ENCODE data around the gene ADAM12. TPM values are rescaled to one million over a fixed set of nuclear protein-coding genes. Genes with fewer than 3 reads are reported as not detected.

ADAM12 gene
- total and polyA plus RNA-seq, 2 of the 13 experiments (the other 11 are each of a cell fraction or from before 2014, with no cell fraction given), result not detected

DNA sequence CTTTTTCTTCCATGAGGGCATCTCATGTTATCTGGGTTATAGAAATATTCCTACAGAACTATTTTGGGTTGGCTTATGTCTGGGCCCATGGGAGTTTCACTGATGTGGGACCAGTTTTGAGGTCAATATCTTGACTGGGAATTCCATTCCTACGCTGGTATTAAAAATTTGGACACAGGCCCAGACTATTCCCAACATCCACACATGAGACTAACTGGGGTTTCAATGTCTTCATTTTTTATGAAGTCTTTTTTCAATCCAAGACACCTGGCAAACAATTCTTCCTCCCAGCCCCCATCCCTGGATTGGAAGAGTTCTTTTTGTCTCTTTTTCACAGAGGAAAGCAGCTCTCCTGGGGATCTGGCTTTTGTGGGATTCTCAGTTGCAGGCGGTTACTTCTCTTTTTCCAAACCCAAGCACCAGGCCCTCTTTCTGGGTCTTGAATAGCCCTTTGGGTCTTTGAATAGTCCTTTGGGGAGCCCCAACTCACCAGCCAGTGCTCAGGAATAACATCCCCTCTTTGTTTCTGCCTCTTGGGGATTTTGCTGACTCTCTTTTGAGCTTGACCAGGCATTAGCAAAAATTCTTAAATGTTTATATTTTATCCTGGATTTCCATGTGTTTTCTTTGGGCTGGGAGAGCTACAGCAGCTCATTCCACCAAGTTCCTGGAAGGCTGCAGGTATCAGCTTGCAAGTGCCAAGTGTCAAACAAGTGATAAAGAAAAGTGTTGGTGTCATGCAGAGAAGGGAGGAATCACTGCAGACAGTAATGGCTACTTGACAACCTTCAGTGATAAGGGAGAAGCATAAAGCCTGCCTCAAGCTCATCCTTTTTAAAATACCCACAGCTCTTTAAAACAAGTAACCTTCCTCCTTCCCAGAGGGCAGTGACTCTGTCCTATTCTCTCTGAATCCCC lies 234.3 kb downstream of the ADAM12 start:
- Histone ChIP-seq H3K27me3 (ENCODE audit: control insufficient read depth in 1 of 2, insufficient read depth in 2 of 2, low read length in 2 of 2) (peaks cover 0 to 6% of the 10 kb centered on the region in 2 experiments; a peak in 2 of 5 replicates), H3K27ac (ENCODE audit: extremely low read length, insufficient read depth, low read length) (no peak overlapping the region), H3K4me1 (ENCODE audit: insufficient read depth, low read length) (0 out of 2 replicates have a peak, but pooled peaks cover 5% of the 10 kb centered on the region), H3K9me3 (ENCODE audit: low read length) (no peaks in the 10 kb centered on the region), H3K79me2 (ENCODE audit: insufficient read depth, low read length) (no peaks in the 10 kb centered on the region), H4K20me1 (ENCODE audit: insufficient read depth, low read length) (no peaks in the 10 kb centered on the region), H3K4me3 (replicated peaks in 1 of 3; ENCODE audit: insufficient read depth in 1 of 3, low read depth in 2 of 3, low read length in 3 of 3) (no peak overlapping the region), H2AFZ (ENCODE audit: low read length) (no peak overlapping the region), H3K36me3 (replicated peaks in 1 of 2; ENCODE audit: control insufficient read depth in 1 of 2, insufficient read depth in 2 of 2, low read length in 2 of 2) (no peaks in the 10 kb centered on the region), H3K9ac (ENCODE audit: insufficient read depth, low read depth, low read length) (no peak overlapping the region), H3K4me2 (ENCODE audit: low read depth, low read length) (no peak overlapping the region)
- WGBS (ENCODE audit: low lambda C conversion rate), result 22% methylated on average over 2 of the region's 2 CpGs
- no peak for FAIRE-seq
- no TSS peak for BruUV-seq (replicated peaks)
- ATAC-seq, result no peak
- in situ Hi-C loops (cut with HindIII; ENCODE audit: extremely low pct_ligation_motif_present, low pct_unique_long_range_greater_than_20kb) (no loop called here), intact Hi-C loops (cut with micrococcal nuclease; ENCODE audit: unreplicated experiment) (no loop called here)
- DNase-seq (ENCODE audit: low spot score), result no peak
- ChIA-PET CTCF (ENCODE audit: low intra/inter-chr PET ratio, low total read pairs) (no interaction called here), POLR2A (no interaction called here)
- TF ChIP-seq GZF1 (CRISPR knock-in tag; IDR thresholded peaks at IDR 0.05) (no peak), ARNT (IDR thresholded peaks at IDR 0.05) (no peak), ZNF577 (CRISPR knock-in tag; IDR thresholded peaks at IDR 0.05; ENCODE audit: borderline replicate concordance, low read depth) (no peak)
- TF ChIP-seq, protein P1, sequence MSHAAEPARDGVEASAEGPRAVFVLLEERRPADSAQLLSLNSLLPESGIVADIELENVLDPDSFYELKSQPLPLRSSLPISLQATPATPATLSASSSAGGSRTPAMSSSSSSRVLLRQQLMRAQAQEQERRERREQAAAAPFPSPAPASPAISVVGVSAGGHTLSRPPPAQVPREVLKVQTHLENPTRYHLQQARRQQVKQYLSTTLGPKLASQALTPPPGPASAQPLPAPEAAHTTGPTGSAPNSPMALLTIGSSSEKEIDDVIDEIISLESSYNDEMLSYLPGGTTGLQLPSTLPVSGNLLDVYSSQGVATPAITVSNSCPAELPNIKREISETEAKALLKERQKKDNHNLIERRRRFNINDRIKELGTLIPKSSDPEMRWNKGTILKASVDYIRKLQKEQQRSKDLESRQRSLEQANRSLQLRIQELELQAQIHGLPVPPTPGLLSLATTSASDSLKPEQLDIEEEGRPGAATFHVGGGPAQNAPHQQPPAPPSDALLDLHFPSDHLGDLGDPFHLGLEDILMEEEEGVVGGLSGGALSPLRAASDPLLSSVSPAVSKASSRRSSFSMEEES (CRISPR knock-in tag; IDR thresholded peaks at IDR 0.05), result no peak

DNA sequence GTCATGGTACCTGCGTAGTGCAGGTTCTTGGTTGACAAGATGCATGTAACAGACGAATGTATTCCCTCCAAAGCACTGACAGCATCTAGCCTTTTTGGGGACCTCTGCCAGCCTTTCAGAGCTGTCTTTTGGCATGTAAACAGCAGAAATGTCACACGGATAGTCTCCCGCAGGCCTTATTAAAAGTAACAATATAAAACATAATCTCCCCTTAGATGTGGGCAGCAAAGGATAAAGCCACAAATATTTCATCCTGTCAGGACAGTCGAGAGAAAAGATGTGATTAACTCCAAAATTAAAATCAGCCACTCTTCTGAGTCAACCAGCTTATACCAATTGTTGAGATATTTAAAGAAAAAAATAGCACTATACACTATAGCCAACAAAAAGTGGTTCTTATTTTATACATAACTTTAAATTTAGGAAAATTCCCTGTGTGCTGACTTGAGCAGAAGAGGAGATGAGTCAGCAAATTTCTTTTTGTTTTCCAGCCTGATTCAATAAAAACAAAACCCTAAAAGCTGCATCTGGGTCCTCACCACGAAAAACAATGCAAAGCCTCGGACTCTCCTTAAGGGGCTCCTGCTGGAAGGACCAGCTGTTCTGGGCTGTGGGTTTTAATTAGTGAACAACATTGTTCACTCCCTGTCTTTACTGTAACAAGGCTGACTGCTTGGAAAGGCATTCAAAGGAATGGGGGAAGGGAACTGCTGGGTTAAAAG lies 240.2 kb downstream of the ADAM12 start:
- ATAC-seq (no peak), DNase-seq (ENCODE audit: low spot score) (no peak), FAIRE-seq (no peak)
- Histone ChIP-seq H3K4me2 (ENCODE audit: low read depth, low read length) (no peak overlapping the region), H3K9ac (ENCODE audit: insufficient read depth, low read depth, low read length) (no peak overlapping the region), H3K27ac (ENCODE audit: extremely low read length, insufficient read depth, low read length) (no peak overlapping the region), H3K9me3 (ENCODE audit: low read length) (peaks cover 3% of the 10 kb centered on the region; the same call in 1 of the 2 replicates), H3K36me3 (replicated peaks in 1 of 2; ENCODE audit: control insufficient read depth in 1 of 2, insufficient read depth in 2 of 2, low read length in 2 of 2) (no peaks in the 10 kb centered on the region), H2AFZ (ENCODE audit: low read length) (no peak overlapping the region), H3K27me3 (ENCODE audit: control insufficient read depth in 1 of 2, insufficient read depth in 2 of 2, low read length in 2 of 2) (no peaks in the 10 kb centered on the region; a peak in 1 of 5 replicates), H3K4me1 (ENCODE audit: insufficient read depth, low read length) (no peaks in the 10 kb centered on the region), H4K20me1 (ENCODE audit: insufficient read depth, low read length) (no peaks in the 10 kb centered on the region), H3K79me2 (ENCODE audit: insufficient read depth, low read length) (no peaks in the 10 kb centered on the region), H3K4me3 (replicated peaks in 1 of 3; ENCODE audit: insufficient read depth in 1 of 3, low read depth in 2 of 3, low read length in 3 of 3) (no peak overlapping the region)
- in situ Hi-C loops (cut with HindIII; ENCODE audit: extremely low pct_ligation_motif_present, low pct_unique_long_range_greater_than_20kb) (no loop called here), intact Hi-C loops (cut with micrococcal nuclease; ENCODE audit: unreplicated experiment) (no loop called here)
- ChIA-PET POLR2A (no interaction called here), CTCF (ENCODE audit: low intra/inter-chr PET ratio, low total read pairs) (no interaction called here)
- 13% methylated on average over 7 of the region's 7 CpGs for WGBS (ENCODE audit: low lambda C conversion rate)
- no TSS peak for BruUV-seq (replicated peaks)
- TF ChIP-seq ATAD3A (CRISPR knock-in tag; IDR thresholded peaks at IDR 0.05) (no peak), NFE2L2 (IDR thresholded peaks at IDR 0.05; ENCODE audit: low read length) (peak; percentile 73), ZNF629 (CRISPR knock-in tag; conservative IDR thresholded peaks at IDR 0.05) (no peak), ZNF564 (CRISPR knock-in tag; IDR thresholded peaks at IDR 0.05) (no peak), ZNF207 (IDR thresholded peaks at IDR 0.05; ENCODE audit: borderline replicate concordance) (no peak), MAFF (IDR thresholded peaks at IDR 0.05; ENCODE audit: low read depth, low read length) (peak; percentile 93), MAFK (conservative IDR thresholded peaks at IDR 0.05 in 1 of 2, IDR thresholded peaks at IDR 0.05 in 1 of 2; ENCODE audit: low read length in 2 of 2) (peak; percentile 88 to 95), ZNF17 (CRISPR knock-in tag; IDR thresholded peaks at IDR 0.05) (no peak)
